Measurements from ENCODE around the gene CTNNA1.
"Not testable (repeated sequence)": the region's sequence is repeated elsewhere in the genome, so short reads cannot be mapped to it uniquely, and the experiment has no call there.

CTNNA1 gene

GRCh38 chr5:138733509-138733908 lies 19.7 kb upstream of the CTNNA1 start:
- Mint-ChIP-seq H3K4me1 (ENCODE audit: low read depth) (peaks cover 10% of the 10 kb centered on the region), H3K9me3 (no peaks in the 10 kb centered on the region), H3K4me3 (no peak overlapping the region), H3K27ac (no peak overlapping the region), H3K36me3 (ENCODE audit: low read depth) (no peaks in the 10 kb centered on the region), H3K27me3 (peaks cover 33% of the 10 kb centered on the region)
- DNase-seq: no peak

- Mint-ChIP-seq H3K4me3 (no peak overlapping the region), H3K4me1 (ENCODE audit: low read depth) (peaks cover 22% of the 10 kb centered on the region), H3K36me3 (ENCODE audit: low read depth) (no peaks in the 10 kb centered on the region), H3K27me3 (peaks cover 24% of the 10 kb centered on the region), H3K27ac (no peak overlapping the region), H3K9me3 (no peaks in the 10 kb centered on the region)
- DNase-seq: no peak
Measured at GRCh38 chr5:138736293-138736692, 16.9 kb upstream of the CTNNA1 start.

- DNase-seq: no peak
- no peak overlapping the region for H3K4me3 Mint-ChIP-seq
- peaks cover 33% of the 10 kb centered on the region for H3K4me1 Mint-ChIP-seq (ENCODE audit: low read depth)
- H3K9me3 Mint-ChIP-seq: no peaks in the 10 kb centered on the region
- H3K27ac Mint-ChIP-seq: no peak overlapping the region
- no peaks in the 10 kb centered on the region for H3K36me3 Mint-ChIP-seq (ENCODE audit: low read depth)
- H3K27me3 Mint-ChIP-seq: peaks cover 20% of the 10 kb centered on the region
Measured at GRCh38 chr5:138737494-138738265, 15.5 kb upstream of the CTNNA1 start.

GRCh38 chr5:138738399-138738798 lies 14.8 kb upstream of the CTNNA1 start:
- Mint-ChIP-seq H3K4me1 (ENCODE audit: low read depth) (peaks cover 35% of the 10 kb centered on the region), H3K27me3 (peaks cover 20% of the 10 kb centered on the region), H3K9me3 (no peaks in the 10 kb centered on the region), H3K27ac (peak overlapping the region; percentile 90), H3K4me3 (no peak overlapping the region), H3K36me3 (ENCODE audit: low read depth) (no peaks in the 10 kb centered on the region)
- DNase-seq: no peak

GRCh38 chr5:138739938-138740337 lies 13.3 kb upstream of the CTNNA1 start:
- H3K36me3 Mint-ChIP-seq (ENCODE audit: low read depth): no peaks in the 10 kb centered on the region
- DNase-seq: no peak
- peaks cover 17% of the 10 kb centered on the region for H3K27me3 Mint-ChIP-seq
- H3K27ac Mint-ChIP-seq: no peak overlapping the region
- H3K4me1 Mint-ChIP-seq (ENCODE audit: low read depth): peaks cover 37% of the 10 kb centered on the region
- H3K9me3 Mint-ChIP-seq: no peaks in the 10 kb centered on the region
- H3K4me3 Mint-ChIP-seq: no peak overlapping the region

DNA sequence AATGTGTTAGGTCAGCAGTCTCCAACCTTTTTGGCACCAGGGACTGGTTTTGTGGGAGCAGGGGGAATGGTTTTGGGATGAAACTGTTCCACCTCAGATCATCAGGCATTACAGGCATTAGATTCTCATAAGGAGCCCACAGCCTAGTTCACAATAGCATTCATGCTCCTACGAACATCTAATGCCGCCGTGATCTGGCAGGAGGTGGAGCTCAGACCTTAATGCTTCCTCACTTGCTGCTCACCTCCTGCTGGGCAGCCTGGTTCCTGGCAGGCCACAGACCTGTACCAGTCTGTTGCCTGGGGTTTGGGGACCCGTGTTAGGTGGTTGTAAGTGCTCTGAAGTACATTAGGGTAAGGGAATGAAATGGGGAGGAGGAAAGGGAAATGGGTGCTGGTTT lies 9.7 kb upstream of the CTNNA1 start:
- Mint-ChIP-seq H3K9me3 (no peaks in the 10 kb centered on the region), H3K36me3 (ENCODE audit: low read depth) (no peaks in the 10 kb centered on the region), H3K4me3 (no peak overlapping the region), H3K27me3 (peaks cover 7% of the 10 kb centered on the region), H3K27ac (no peak overlapping the region), H3K4me1 (ENCODE audit: low read depth) (peaks cover 27% of the 10 kb centered on the region)
- no peak for DNase-seq

- no peak overlapping the region for H3K27ac Mint-ChIP-seq
Measured at GRCh38 chr5:138745268-138745667, 8.0 kb upstream of the CTNNA1 start.

DNA sequence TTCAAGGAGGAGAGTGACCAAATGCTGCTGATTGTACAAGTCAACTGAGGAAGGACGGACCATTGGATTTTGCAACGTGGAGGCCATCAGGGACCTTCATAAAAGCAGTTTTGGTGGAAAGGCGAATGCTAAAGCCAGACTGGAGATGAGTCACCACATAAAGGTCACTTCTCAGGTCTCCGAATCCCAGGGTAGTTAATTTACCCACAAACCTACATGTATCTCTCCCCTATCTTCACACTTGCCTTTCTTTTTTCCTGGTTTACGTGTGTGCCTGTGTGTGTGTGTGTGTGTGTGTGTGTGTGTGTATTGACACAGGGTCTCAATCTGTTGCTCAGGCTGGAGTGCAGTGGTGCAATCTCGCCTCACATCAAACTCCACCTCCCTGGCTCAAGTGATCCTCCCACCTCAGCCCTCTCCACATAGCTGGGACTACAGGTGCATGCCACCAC lies 4.6 kb upstream of the CTNNA1 start:
- Mint-ChIP-seq H3K9me3 (no peaks in the 10 kb centered on the region), H3K27me3 (peaks cover 31% of the 10 kb centered on the region), H3K27ac (no peak overlapping the region), H3K36me3 (ENCODE audit: low read depth) (no peaks in the 10 kb centered on the region), H3K4me3 (no peak overlapping the region), H3K4me1 (ENCODE audit: low read depth) (peaks cover 8% of the 10 kb centered on the region)
- no peak for DNase-seq

More at GRCh38 chr5:138745268-138745667, 8.0 kb upstream of the CTNNA1 start:
- no peak overlapping the region for H3K4me3 Mint-ChIP-seq
- H3K27me3 Mint-ChIP-seq: peaks cover 11% of the 10 kb centered on the region
- peaks cover 14% of the 10 kb centered on the region for H3K4me1 Mint-ChIP-seq (ENCODE audit: low read depth)
- H3K36me3 Mint-ChIP-seq (ENCODE audit: low read depth): no peaks in the 10 kb centered on the region
- H3K9me3 Mint-ChIP-seq: no peaks in the 10 kb centered on the region
- DNase-seq: no peak

DNA sequence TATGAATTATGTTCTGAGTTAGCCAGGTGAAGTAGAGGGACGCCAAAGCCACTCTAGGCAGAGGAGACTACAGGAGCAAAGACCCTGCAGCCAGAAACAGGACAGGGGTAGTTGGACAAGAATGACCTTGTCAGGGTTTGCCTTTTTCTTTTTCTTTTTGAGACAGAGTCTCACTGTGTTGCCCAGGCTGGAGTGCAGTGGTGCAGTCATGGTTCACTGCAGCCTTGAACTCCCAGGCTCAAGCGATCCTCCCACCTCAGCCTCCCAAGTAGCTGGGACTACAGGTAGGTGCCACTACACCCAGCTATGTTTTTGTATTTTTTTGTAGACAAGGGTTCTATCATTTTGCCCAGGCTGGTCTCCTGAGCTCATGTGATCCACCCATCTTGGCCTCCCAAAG lies 1.9 kb upstream of the CTNNA1 start:
- not testable (repeated sequence) for DNase-seq; H3K36me3 Mint-ChIP-seq (ENCODE audit: low read depth); H3K9me3 Mint-ChIP-seq; H3K27ac Mint-ChIP-seq; H3K4me3 Mint-ChIP-seq
- Mint-ChIP-seq H3K4me1 (ENCODE audit: low read depth) (peaks cover 24% of the 10 kb centered on the region), H3K27me3 (peaks cover 45% of the 10 kb centered on the region)

GRCh38 chr5:138752341-138752950 lies 779 bp upstream of the CTNNA1 start:
- H3K27me3 Mint-ChIP-seq: peaks cover 53% of the 10 kb centered on the region
- H3K4me1 Mint-ChIP-seq (ENCODE audit: low read depth): peaks cover 32% of the 10 kb centered on the region
- H3K4me3 Mint-ChIP-seq: peak overlapping the region; percentile 61
- peaks cover 2% of the 10 kb centered on the region for H3K36me3 Mint-ChIP-seq (ENCODE audit: low read depth)
- DNase-seq: no peak
- H3K27ac Mint-ChIP-seq: no peak overlapping the region
- no peaks in the 10 kb centered on the region for H3K9me3 Mint-ChIP-seq

- Mint-ChIP-seq H3K4me3 (peak overlapping the region; percentile 81), H3K27me3 (peaks cover 59% of the 10 kb centered on the region), H3K36me3 (ENCODE audit: low read depth) (peaks cover 4% of the 10 kb centered on the region), H3K9me3 (no peaks in the 10 kb centered on the region), H3K4me1 (ENCODE audit: low read depth) (peaks cover 33% of the 10 kb centered on the region), H3K27ac (peak overlapping the region; percentile 5)
- DNase-seq: peak; percentile 64
Measured at GRCh38 chr5:138753794-138754698, 821 bp downstream of the CTNNA1 start.

DNA sequence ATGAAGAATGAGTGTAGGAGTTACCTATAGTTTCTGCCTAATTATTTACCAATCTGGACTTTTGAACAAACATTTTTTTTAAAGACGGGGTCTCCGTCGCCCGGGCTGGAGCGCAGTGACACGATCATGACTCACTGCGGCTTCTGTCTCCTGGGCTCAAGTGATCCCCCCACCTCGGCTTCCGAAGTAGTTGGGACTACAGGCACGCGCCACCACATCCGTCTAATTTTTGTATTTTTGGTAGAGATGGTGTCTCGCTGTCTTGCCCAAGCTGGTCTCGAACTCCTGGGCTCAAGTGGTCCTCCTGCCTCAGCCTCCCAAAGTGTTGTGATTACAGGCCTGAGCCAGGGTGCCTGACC lies 1.5 kb downstream of the CTNNA1 start:
- Mint-ChIP-seq H3K27me3 (peaks cover 56% of the 10 kb centered on the region), H3K27ac (no peak overlapping the region), H3K9me3 (no peaks in the 10 kb centered on the region), H3K4me1 (ENCODE audit: low read depth) (peaks cover 33% of the 10 kb centered on the region), H3K4me3 (peak overlapping the region; percentile 81), H3K36me3 (ENCODE audit: low read depth) (peaks cover 7% of the 10 kb centered on the region)
- DNase-seq: no peak

DNA sequence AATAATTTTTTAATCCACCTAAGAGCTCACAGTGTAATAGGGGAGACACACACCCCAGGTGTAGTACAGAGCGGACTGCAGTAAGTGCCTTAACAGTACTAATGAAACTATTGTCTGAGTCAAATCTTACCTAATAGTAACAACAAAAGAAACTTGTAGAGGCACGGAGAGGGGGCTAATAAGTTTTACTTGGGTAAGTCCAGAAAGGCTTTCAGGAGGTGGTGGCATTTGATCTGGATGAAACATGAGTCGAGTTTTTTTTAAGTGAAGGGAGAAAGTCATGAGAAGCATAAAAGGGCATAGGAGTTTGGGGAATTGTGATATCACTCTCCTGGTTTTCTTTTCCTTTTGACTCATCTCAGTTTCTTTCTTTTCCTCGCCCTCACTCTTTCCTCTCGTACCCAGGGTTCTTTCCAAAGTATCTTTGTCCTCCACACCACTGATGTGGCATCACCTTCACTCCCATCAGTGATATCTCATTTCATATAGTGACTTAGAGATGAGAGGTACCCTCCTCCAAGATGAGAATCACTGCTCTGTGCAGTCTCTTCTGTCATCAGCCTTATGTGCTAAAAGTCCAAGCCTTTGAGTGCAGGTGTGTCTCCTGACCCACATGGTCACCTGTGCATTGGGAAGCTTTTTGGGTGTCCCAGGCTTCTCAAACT lies 2.0 kb downstream of the CTNNA1 start:
- Mint-ChIP-seq H3K27ac (no peak overlapping the region), H3K4me3 (peak overlapping the region; percentile 81), H3K4me1 (ENCODE audit: low read depth) (peaks cover 33% of the 10 kb centered on the region), H3K36me3 (ENCODE audit: low read depth) (peaks cover 7% of the 10 kb centered on the region), H3K9me3 (no peaks in the 10 kb centered on the region), H3K27me3 (peaks cover 56% of the 10 kb centered on the region)
- DNase-seq: no peak

- Mint-ChIP-seq H3K27ac (no peak overlapping the region), H3K4me1 (ENCODE audit: low read depth) (peaks cover 46% of the 10 kb centered on the region), H3K9me3 (no peaks in the 10 kb centered on the region)
Measured at GRCh38 chr5:138757061-138757776, 4.0 kb downstream of the CTNNA1 start.

More at GRCh38 chr5:138757061-138757776, 4.0 kb downstream of the CTNNA1 start:
- Mint-ChIP-seq H3K27me3 (peaks cover 52% of the 10 kb centered on the region), H3K4me3 (no peak overlapping the region), H3K36me3 (ENCODE audit: low read depth) (peaks cover 7% of the 10 kb centered on the region)
- no peak for DNase-seq
